GM19099 (cell line): Measurements from ENCODE around the gene CDK5.

Experiments
- POLR2A ChIP-seq: IDR thresholded peaks from 3 replicates; pipeline ENCODE4 v1.6.1; 2011; ENCODE audit warnings: low read depth; ENCODE audit not compliant: insufficient read length; ENCODE audit errors: extremely low read depth

The CDK5 gene

DNA sequence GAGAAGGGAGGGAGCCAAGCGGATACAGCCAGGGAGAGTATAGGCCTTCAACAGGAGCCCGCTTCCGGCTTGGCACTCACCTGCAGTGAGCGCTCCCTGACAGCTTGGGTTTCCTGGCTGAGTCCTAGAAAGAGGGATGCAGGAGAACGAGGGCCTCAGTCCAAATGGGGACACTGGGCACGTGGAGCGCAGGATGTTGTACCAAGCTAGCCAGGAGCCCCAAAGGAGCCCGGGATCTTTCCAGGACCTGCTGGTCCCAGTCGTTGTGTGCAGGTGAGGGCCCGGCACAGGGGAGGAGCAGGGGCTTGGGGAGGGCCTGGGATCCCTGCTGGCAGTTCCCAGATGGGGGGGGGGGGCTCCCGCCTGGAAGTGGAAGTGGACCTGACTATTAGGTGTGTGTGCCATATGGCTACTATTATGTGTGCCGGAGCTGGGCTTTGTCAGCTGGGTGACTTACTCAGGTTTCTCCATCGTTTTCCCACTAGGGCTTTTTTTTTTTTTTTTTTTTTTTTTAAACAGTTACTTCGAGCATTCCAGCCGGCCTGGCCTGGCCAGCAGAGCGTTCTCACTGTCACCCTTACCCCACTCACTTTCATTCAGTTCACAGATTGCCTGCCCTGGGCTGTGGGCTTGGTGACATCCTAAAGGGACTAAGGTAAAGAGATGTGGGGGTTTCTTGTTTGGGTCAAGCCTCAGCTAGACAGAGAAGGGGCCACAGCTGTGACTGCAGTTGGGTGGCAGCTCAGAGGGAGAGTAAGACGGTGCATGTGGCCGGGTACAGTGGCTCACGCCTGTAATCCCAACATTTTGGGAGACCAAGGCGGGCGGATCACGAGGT lies 32.4 kb upstream of the CDK5 start:
- no peak for TF ChIP-seq POLR2A

DNA sequence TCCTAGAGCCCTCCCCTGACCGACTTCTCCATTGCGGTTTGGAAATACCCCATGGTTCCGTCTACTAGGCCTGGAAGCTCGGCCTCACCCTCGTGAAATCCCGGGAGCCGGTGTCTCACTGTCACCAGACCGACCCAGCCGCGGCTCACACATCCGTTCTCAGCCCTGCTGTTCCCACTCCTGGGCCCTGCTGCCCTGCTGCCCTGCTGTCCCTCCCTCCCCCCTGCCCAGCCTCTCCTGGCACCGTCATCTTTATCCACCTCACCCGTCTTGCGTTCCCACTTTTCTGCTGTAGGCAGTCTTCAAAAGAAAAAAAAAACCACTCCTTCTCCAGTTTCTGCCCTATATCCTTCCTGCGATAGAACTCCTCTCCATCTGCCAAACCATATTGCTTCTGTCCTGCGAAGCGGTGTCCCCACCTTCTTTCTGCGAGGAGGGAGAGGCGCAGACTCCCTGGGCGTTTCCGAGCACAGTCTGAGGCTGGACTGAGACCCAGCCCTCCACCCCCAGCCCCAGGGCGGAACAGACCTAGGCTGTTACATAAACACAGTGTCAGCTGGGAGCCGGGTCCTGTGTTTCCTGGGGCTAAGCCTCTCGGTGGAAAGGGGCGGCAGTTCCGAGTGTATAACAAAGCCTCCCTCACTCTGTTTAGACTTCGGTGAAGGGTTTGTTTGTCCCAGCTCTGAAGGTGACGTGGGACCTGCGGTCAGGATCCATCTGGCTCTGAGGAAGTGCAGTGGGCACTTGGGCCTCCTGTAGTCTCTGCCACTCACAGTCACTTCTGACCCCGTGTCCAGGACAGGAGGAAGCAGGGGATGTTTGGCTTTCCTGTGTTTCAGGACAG lies 31.4 kb upstream of the CDK5 start:
- no peak for TF ChIP-seq POLR2A

DNA sequence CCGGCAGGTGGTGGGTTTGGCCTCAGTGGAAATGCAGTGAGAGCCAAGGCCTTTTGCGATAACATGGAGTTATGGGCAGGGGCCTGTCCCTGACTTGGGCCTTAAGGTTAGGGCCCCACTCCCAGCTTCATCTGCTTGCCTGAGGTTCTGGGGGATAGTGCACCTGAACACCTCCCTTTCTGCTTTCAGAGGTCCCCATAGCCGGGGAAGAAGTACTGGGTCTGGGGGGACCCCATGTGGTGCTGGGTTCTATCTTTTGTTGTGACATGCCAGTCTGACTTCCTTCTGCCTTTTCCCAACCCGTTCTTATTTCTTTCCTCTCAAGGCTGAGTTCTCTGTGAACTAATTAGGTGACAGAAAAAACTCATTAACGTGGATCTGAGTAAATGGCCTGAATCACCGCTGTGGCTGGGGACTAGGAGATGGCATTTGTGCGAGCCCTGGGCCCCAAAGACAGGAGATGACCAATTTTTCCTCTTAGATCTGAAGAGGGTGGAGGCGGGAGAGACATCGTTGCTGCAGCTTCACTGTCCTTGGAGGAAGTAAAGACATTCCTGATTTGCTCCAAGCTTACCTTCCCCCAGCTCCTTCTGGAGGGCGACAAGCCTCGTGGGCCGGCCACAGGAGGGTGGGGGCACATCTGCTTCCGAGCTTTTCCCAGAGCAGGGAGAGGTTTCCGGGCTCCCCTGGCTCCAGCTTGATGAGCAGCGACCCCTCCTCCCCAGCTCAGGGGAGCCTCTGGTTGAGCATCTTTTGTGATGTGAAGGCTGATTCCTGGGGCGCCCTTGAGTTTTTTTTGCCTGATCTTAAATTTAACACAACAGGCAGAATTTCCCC lies 30.5 kb upstream of the CDK5 start:
- TF ChIP-seq POLR2A, result no peak

GRCh38 chr7:151087245-151088018 lies 29.7 kb upstream of the CDK5 start:
- peak; percentile 51 for TF ChIP-seq POLR2A

GRCh38 chr7:151086802-151087244 lies 29.1 kb upstream of the CDK5 start:
- TF ChIP-seq POLR2A, result no peak

DNA sequence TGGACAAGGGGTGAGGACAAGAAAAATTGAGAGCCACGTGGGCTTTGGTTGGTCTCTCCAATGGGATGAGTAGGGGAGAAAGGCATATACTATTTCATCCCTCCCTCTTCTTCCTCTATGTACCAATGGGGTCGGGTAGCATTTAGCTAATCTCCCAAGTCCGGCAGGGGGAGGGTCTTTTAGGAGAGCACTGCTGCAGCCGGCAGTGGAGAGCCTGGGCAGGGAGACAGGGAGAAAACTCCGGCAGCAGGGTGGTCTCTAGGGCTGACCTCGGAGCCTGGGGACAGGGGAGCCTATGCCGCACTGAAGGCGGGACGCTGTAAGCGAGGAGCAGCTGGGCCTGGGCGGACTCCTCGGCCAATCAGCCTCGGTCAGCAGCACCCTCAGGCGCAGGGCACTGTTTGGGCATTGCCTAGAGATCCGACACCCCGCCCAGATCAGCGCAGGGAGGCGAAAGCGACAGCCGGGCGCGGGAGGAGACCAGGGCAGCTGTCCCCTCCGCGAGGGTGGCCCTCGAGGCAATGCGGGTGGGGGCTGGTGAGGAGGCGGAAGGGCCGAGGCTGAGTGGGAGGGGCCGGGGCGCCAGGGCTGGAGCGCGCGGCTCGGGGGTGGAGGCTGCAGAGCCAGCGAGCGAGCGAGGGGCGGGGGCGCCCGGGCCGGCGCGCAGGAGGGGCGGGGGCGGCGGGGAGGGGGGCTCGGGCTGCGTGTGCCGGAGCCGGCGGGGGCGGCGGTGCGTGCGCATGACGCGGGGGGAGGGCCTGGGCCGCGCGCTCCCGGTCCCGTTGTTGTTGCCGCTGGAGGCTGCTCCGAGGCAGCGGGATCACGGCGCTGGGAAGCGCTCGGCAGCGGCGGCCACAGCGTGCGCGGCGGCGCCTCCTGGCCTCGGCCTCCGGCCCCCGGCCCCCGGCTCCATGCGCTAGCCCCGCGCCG lies 28.3 kb upstream of the CDK5 start, which contains the start of gene AGAP3:
TSS of gene AGAP3 (plus strand) at position 785 of the 930 bp plus-strand sequence. CDS start 267 bp downstream, outside the sequence.
- peak; percentile 75 for TF ChIP-seq POLR2A

DNA sequence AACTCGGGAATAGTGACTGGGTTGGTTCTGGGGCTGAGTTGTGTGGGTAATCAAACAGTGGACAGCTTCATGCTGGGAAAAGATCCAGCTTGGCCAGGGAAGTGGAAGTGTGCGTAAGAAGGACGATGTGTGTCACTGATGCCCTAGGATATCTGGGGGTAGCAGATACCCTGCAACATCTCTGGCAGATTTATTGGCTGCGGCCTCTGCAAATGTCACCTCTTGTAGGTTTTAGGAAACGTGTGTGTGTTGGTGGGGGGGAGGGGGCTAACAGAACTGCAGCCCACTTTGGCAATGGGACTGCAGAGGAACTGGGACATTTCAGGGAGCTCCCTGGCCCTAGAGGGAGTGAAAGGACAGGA lies 27.6 kb upstream of the CDK5 start:
- no peak for TF ChIP-seq POLR2A

- TF ChIP-seq POLR2A, result no peak
These were observed 26.1 kb upstream of the CDK5 start for GRCh38 chr7:151083824-151084160.

- peak; percentile 65 for TF ChIP-seq POLR2A
These were observed 25.6 kb upstream of the CDK5 start, which contains the start of gene TMUB1 for GRCh38 chr7:151083071-151083823. TSS of gene TMUB1 (minus strand) at chr7:151083493. CDS start at chr7:151082563, 930 bp downstream.

GRCh38 chr7:151082141-151083070 lies 24.7 kb upstream of the CDK5 start:
- no peak for TF ChIP-seq POLR2A
